ENCODE results near the gene PBXIP1.

Gene PBXIP1

DNA sequence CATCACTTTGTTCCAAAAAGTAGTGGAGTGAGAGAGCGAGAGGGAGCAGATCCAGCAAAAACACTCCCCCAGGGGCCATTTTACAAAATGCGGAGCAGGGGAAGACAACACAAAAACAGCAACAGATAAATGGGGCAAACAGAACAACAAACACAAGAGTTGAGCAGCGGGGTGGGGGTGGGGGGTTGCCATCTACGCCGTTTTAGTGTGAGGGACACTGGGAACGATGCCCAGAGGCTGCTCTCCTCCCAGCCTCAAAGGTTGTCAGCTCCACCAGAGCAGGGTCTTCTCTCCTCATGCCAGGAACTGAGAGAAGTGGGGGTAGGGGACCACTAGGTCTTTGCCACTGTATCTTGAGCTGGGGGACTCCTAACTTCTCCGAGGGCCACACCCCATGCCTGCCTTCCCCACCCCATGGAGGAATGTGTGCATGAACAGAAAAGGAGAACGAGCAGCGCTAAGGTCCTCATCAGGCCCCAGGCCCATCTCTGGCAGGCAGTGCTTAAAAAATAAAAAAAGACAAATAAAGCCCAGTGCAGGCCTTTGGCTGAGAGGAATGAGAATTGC lies 1.3 kb upstream of the PBXIP1 start:
- no peak for DNase-seq (ENCODE audit: low read depth, low spot score)

GRCh38 chr1:154956544-154956941 lies 644 bp upstream of the PBXIP1 start:
- no peak for DNase-seq (ENCODE audit: low read depth, low spot score)

DNA sequence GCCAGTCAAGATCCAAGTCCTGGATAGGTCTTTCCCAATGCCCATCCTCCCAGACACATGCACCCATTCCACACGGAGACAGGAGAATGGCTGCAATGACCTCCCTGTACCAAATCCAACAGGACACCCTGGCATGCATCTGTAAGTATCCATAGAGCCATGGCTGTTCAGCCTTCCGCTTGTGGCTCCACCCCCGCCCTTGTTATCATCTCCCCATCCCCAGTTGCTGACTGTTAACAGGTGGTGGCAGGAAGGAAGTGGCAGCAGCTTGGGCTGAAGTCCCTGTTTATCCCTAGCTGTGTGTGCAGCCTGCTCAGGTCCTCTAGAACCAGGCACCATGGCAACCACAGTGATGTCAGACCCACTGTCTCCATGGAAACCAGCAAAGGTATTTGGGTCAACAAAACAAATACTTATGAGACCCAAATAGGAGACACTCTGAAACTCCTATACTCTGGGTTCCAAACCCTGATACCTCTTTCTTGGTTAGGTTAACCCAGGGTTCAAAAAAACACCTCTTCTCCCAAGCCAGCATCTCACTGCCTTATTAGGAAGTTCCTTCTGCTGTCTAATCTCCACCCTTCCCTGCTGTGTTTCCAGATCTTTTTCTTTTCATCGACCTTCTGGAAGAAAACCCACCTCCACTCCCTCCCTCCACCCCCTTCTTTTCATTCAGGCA lies 721 bp downstream of the PBXIP1 start:
- DNase-seq (ENCODE audit: low read depth, low spot score), result no peak

- DNase-seq (ENCODE audit: low read depth, low spot score), result no peak
These were observed 1.4 kb downstream of the PBXIP1 start for GRCh38 chr1:154954541-154954940.

- DNase-seq (ENCODE audit: low read depth, low spot score), result no peak
These were observed 2.3 kb downstream of the PBXIP1 start for GRCh38 chr1:154953611-154954038.

DNA sequence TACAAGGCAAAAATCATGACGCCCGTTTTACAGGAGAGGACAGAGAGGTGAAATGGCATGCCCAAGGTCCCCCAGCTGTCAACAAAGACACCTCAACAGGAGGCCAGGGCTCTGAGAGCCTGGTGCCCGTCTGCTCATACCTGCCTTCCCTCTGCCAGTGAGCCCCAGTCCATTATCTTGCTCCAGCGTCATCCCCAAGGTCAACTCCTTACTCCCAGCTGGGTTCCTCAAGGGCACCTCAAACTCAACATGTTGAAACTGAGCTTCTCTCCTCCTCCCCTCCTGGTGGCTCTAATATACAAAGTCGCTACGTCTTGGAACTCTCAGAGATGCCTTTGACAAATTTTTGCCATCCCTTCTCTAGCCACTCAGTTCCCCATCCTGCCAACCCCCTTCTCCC lies 3.2 kb downstream of the PBXIP1 start:
- no peak for DNase-seq (ENCODE audit: low read depth, low spot score)

DNA sequence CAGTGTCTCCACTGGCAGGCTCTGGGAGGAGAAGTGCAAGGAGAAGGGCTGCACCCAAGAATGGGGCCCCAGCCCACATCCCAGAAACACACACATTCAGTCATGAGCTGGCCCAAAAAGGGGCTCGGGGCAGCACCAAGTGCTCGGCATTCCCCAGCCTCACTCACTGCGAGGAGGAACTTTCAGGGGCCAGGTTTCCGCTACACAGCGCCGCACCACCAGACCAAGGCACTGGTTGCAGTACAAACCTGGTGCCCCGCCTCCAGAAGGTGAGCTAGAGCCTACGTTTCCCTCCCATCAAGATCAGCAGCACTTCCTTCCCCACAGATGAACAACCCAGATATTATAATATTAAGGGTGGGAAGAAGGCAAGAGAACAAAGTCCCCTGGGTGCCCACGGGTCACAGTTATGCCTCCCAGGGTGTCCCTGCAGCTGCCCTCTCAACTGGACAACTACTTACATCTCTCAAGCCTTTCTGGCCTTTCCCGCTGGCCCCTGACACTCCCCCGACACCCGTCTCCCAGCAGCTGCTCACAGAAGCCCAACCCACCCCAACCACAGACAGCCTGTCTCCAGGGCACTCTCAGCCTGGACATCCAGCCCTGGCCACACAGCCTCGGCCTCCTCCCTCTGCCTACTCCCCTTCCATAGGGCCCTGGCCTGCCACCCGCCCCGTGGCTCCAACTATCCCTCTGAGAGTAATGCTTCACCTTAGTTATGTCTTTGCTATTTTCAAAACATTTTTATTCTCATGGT lies 3.8 kb downstream of the PBXIP1 start:
- DNase-seq (ENCODE audit: low read depth, low spot score), result no peak

DNA sequence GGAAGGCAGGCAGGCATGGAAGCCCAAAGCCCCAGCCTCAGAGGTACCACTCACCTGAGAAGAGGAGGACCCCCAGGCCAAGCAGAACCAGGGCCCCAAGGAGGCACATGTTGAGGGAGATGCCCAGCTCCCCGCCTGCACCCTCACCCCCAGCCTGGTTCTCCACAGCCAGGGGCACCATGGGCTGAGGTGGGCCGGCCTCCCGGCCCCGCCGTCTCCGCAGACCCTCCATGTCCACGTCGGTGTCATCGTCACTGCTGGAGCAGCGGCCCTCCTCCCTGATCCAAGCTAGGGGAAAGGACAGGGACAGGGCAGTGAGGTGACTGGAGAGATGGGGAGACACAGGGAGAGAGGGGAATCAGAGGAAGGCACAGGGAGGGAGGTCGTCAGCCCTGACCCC lies 7.8 kb downstream of the PBXIP1 start:
- no peak for DNase-seq (ENCODE audit: low read depth, low spot score)

DNA sequence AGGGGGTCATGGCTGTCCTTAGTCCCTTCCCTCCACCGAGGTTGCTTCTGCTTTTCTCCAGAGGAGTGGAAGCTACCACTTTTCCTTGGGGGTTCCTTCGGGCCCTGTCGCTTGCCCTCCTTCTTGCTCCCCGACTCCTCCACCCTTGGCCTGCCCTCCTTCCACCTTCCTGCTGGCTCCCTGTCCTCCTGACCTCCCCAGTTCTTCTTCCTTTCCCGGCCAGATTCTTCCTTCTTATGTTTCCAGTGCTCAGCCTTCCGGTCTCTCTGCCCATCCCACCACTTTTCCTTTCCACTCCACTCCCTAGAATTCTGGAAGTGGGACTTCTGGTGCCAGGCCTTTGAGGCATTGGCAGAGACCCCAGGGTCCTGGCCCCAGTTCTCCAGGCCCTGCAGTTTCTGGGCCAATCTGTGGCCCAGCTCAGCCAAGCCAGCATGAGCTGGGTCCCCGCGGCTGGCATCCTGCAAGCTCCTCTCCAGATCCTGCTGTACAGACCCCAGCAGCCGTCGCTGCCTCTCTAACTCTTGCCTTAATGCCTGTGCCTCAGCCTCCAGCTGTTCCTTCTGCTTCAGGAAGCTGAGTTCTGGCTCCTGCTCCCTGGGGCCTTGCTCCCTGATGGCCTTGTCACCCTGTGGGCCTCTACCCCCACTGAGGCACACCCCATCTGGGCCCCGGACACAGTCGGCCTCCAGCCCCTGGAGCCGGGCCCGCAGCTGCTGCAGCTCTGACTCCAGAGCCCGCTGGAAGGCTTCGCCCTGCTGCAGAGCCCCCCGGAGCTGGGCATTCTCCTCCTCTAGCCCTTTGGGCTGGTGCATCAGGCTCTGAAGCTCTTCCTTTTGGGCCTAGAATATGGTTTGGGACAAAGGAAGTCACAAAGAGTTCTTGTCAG lies 9.7 kb downstream of the PBXIP1 start:
- DNase-seq (ENCODE audit: low read depth, low spot score), result no peak

DNA sequence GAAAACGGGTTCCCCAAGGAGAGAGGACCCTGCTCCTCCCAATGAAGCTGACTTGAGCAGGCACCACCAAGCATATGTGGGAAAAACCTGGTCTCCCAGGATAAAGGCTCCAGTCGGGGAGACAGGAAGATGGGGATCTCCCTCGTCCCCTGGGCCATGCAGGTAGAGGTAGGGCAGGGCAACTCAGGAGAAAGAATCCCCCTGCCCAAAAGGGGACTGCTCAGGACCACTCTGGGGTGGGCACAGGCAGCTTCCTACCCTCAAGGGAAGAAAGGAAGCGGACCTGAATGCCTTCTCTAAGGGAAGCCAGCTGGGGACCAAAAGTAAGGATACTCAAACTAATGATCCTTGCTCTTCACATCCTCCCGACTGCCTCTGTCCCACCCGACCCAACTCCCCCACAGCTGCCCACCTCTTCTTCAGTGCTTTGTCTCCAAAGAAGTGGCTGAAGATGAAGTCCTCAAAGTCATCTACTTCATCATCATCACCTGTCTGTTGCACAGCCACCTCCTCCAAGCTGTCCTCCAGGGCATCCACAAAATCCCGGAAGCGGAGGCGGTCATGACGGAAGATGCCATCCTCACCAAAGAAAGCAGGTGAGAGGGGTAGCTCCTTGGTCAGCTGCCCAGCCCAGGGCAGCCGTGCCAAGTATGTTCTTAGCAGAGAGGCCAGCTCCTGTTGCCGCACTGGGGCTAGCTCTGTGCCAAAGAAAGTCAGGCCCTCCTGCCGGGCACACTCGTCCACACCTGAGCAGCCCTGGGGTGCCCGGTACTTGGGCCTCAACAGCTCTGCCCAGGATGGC lies 10.5 kb downstream of the PBXIP1 start:
- DNase-seq (ENCODE audit: low read depth, low spot score), result no peak

DNA sequence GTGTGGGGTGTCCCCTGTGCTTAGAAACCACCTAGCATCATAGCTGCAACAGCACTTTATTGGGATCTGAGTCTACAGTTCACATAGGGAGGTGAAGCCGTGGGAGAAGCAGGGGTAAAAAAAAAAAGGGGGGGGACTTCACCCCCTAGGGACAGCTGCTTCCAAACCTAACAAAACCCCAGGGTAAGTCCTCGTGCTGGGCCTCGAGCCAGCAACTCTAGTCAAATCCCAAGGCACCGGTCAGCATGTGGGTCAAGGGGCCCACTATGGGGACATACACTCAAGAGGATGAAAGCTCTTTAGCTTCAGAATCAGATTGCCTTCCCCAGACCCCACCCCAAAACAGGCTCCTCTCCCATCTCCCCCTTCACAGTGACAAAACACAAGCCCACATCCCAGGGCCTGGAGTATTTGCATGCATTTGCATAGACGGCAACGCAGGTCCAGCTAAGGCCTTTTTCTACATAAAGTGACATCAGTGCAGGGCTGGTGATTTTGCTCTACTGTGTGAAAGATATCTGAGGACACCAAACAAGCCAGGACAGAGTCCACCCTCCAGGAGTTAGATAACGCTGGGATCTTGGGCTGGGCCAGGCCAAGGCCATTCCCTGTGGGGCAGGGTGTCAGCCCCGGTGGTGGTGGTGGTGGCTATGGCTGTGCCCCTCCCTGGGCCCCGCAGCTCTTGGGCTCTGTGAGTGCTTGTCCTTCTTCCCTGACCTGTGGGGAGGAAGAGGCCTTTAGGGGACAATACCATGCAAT lies 11.3 kb downstream of the PBXIP1 start:
- no peak for DNase-seq (ENCODE audit: low read depth, low spot score)

GRCh38 chr1:154943649-154944400 lies 12.1 kb downstream of the PBXIP1 start:
- no peak for DNase-seq (ENCODE audit: low read depth, low spot score)

GRCh38 chr1:154941333-154942013 lies 14.4 kb downstream of the PBXIP1 start:
- no peak for DNase-seq (ENCODE audit: low read depth, low spot score)

GRCh38 chr1:154940651-154941194 lies 15.2 kb downstream of the PBXIP1 start:
- DNase-seq (ENCODE audit: low read depth, low spot score), result no peak

- DNase-seq (ENCODE audit: low read depth, low spot score), result no peak
These were observed 15.7 kb downstream of the PBXIP1 start for GRCh38 chr1:154940213-154940560.

GRCh38 chr1:154938604-154939399 lies 17.1 kb downstream of the PBXIP1 start:
- no peak for DNase-seq (ENCODE audit: low read depth, low spot score)

DNA sequence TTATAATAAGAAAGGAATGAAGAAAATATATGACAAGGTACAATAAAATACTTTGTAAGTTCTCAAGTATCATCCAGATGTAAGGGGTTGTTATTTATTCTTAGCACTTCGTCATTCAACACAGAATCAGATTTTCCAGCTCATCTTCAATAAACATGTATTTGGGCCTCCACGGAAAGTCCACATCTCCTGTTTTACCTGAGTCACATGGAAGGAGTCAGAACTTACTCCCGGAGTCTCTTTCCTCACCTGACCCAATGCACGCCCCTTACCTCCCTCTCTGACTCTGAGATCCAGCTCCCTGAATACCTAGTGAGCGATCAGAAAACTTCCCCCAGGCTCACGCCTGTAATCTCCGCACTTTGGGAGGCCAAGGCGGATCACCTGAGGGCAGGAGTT lies 17.9 kb downstream of the PBXIP1 start:
- no peak for DNase-seq (ENCODE audit: low read depth, low spot score)
